ENCODE results near the gene SEMA3E.

The SEMA3E gene

GRCh38 chr7:83413424-83413823, 235.5 kb downstream of the SEMA3E start:
- Histone ChIP-seq H3K27me3 (ENCODE audit: insufficient read depth, poor library complexity, severe bottlenecking) (no peaks in the 10 kb centered on the region), H3K27ac (replicated peaks) (no peak overlapping the region), H3K4me3 (replicated peaks; ENCODE audit: insufficient read depth, low read length) (no peak overlapping the region)
- TF ChIP-seq GABPA (IDR thresholded peaks at IDR 0.05; ENCODE audit: low read depth) (no peak), SPI1 (IDR thresholded peaks at IDR 0.05; ENCODE audit: borderline replicate concordance, low read depth) (no peak), POLR2AphosphoS5 (IDR thresholded peaks at IDR 0.05; ENCODE audit: low read depth) (no peak), REST (IDR thresholded peaks at IDR 0.05; ENCODE audit: insufficient replicate concordance, low read depth) (no peak), CTCF (IDR thresholded peaks at IDR 0.05; ENCODE audit: insufficient read depth, low read length) (no peak)
- no peak for DNase-seq (ENCODE audit: low read depth in 1 of 2, low spot score in 1 of 2)

DNA sequence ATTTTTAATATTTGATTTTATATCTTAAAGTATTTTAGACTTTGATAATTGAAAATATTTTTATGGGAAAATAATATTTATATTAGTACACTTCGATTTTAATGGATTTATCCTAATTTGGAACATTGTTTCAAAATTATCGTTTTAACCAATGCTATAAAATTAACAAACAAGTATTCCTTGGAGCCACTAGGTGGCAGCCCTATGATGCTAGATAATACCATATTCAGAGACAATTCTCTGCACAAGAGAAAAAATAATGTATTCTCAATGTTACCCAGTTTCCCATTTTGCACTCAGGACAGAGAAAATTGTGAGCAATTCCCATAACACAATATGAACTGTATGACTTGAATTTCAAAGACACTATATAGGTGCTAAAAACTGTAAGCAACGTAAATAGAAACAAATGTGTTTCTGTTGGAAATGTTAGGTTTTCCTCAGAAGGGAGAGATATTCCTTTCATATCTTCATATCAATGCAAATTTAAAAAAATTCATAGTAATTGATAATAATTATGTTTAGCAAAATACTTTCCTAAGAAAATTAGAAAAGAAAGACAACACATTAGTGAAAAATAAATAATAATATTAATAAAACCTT, 237.8 kb downstream of the SEMA3E start:
- Histone ChIP-seq H3K27me3 (ENCODE audit: insufficient read depth, poor library complexity, severe bottlenecking) (no peaks in the 10 kb centered on the region), H3K4me3 (replicated peaks; ENCODE audit: insufficient read depth, low read length) (no peak overlapping the region), H3K27ac (replicated peaks) (no peak overlapping the region)
- TF ChIP-seq GABPA (IDR thresholded peaks at IDR 0.05; ENCODE audit: low read depth) (no peak), REST (IDR thresholded peaks at IDR 0.05; ENCODE audit: insufficient replicate concordance, low read depth) (no peak), POLR2AphosphoS5 (IDR thresholded peaks at IDR 0.05; ENCODE audit: low read depth) (no peak), SPI1 (IDR thresholded peaks at IDR 0.05; ENCODE audit: borderline replicate concordance, low read depth) (no peak), CTCF (IDR thresholded peaks at IDR 0.05; ENCODE audit: insufficient read depth, low read length) (no peak)
- peak in 1 of 2 experiments; percentile 5 for DNase-seq (ENCODE audit: low read depth in 1 of 2, low spot score in 1 of 2)

DNA sequence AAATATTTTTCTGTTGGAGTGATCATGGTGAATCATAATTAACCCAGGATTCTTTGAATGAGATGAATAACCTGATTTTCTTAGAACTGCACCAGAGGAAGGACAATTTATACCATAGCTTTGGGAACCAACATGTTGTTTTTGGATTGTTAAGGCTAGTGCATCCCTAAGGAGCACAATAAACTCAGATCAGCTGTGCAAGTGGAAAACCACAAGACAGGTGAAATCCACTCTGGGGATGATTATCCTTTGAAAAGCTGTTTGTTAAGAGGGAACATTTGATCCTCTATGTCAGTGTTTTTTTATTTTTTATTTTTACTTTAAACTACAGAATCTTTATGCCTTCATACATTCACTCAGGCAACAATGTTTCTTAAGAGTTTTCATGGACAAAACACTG, 254.2 kb downstream of the SEMA3E start:
- TF ChIP-seq GABPA (IDR thresholded peaks at IDR 0.05; ENCODE audit: low read depth) (no peak), SPI1 (IDR thresholded peaks at IDR 0.05; ENCODE audit: borderline replicate concordance, low read depth) (no peak), REST (IDR thresholded peaks at IDR 0.05; ENCODE audit: insufficient replicate concordance, low read depth) (no peak), CTCF (IDR thresholded peaks at IDR 0.05; ENCODE audit: insufficient read depth, low read length) (no peak), POLR2AphosphoS5 (IDR thresholded peaks at IDR 0.05; ENCODE audit: low read depth) (no peak)
- Histone ChIP-seq H3K27me3 (ENCODE audit: insufficient read depth, poor library complexity, severe bottlenecking) (no peaks in the 10 kb centered on the region), H3K4me3 (replicated peaks; ENCODE audit: insufficient read depth, low read length) (no peak overlapping the region), H3K27ac (replicated peaks) (no peak overlapping the region)
- DNase-seq (ENCODE audit: low read depth in 1 of 2, low spot score in 1 of 2) = no peak
